T-helper 2 cell treated with Interferon-gamma antibody and Interleukin-4, amounts not matched to agents 100 ng/mL and 5 ng/mL, for 36 hours (primary cell): ENCODE measurements around the gene RYR3. TPM values are rescaled to one million over a fixed set of nuclear protein-coding genes. Genes with fewer than 3 reads are reported as not detected.

Source experiments
- intact Hi-C: fragments of 100-400 bp; cut with micrococcal nuclease; formaldehyde crosslinking; loops from one replicate; pipeline ENCODE4 v1.15.1; 2023
- total RNA-seq: library from RNA; stranded (reverse); gene quantifications from 2 replicates; pipeline ENCODE4 v1.2.3, GENCODE V29; 2022

The RYR3 gene
- total RNA-seq, 1 donor from 2014 or later: not detected

- intact Hi-C loops: no loop called here
These were observed 553.8 kb downstream of the RYR3 start for GRCh38 chr15:33864360-33865075.

- intact Hi-C loops: no loop called here
These were observed 554.6 kb downstream of the RYR3 start for GRCh38 chr15:33865416-33865815.

- intact Hi-C loops: no loop called here
These were observed 555.5 kb downstream of the RYR3 start for GRCh38 chr15:33866101-33866737.

- intact Hi-C loops: no loop called here
These were observed 561.2 kb downstream of the RYR3 start for GRCh38 chr15:33871980-33872379.

- intact Hi-C loops: no loop called here
These were observed 561.8 kb downstream of the RYR3 start for GRCh38 chr15:33872416-33873106.

- intact Hi-C loops: no loop called here
These were observed 563.4 kb downstream of the RYR3 start for GRCh38 chr15:33874156-33874555.

- intact Hi-C loops: no loop called here
These were observed 572.2 kb downstream of the RYR3 start for GRCh38 chr15:33882921-33883320.

GRCh38 chr15:33888176-33888575 is 577.4 kb downstream of the RYR3 start:
- intact Hi-C loops: no loop called here

- intact Hi-C loops: no loop called here
These were observed 583.4 kb downstream of the RYR3 start for GRCh38 chr15:33894193-33894592.

- intact Hi-C loops: no loop called here
These were observed 591.3 kb downstream of the RYR3 start for GRCh38 chr15:33902043-33902442.

GRCh38 chr15:33903661-33904060 is 592.9 kb downstream of the RYR3 start:
- intact Hi-C loops: no loop called here

GRCh38 chr15:33907326-33907725 is 596.6 kb downstream of the RYR3 start:
- intact Hi-C loops: no loop called here

- intact Hi-C loops: no loop called here
These were observed 597.6 kb downstream of the RYR3 start for GRCh38 chr15:33908406-33908805.

- intact Hi-C loops: no loop called here
These were observed 600.0 kb downstream of the RYR3 start for GRCh38 chr15:33910741-33911140.

- intact Hi-C loops: no loop called here
These were observed 601.6 kb downstream of the RYR3 start for GRCh38 chr15:33912326-33912725.

GRCh38 chr15:33913459-33913858 is 602.7 kb downstream of the RYR3 start:
- intact Hi-C loops: no loop called here

Other genes starting within 250 kb of the RYR3 start
- 0.07 and 0.09 TPM in 2 replicates for gene FMN1, start 116.3 kb upstream of the RYR3 start, total RNA-seq